Epithelial cell of esophagus (primary cell): Measurements from ENCODE around the gene MIEF2.

Experiments used
- DNase-seq: peaks from one replicate; pipeline ENCODE4 v3.0.0; 2010; ENCODE audit warnings: low read depth
- H3K4me3 ChIP-seq: 2 replicates; pipeline ENCODE4 v1.5.1; 2011; ENCODE audit warnings: mild to moderate bottlenecking, low read length, control low read depth
- TF ChIP-seq, protein P1 (sequence below): IDR thresholded peaks from 2 replicates; pipeline ENCODE4 v1.5.1; 2011; ENCODE audit warnings: low read depth, mild to moderate bottlenecking, low read length, control low read depth, inconsistent platforms; ENCODE audit not compliant: insufficient read depth; ENCODE audit errors: missing control alignments

MIEF2 gene

DNA sequence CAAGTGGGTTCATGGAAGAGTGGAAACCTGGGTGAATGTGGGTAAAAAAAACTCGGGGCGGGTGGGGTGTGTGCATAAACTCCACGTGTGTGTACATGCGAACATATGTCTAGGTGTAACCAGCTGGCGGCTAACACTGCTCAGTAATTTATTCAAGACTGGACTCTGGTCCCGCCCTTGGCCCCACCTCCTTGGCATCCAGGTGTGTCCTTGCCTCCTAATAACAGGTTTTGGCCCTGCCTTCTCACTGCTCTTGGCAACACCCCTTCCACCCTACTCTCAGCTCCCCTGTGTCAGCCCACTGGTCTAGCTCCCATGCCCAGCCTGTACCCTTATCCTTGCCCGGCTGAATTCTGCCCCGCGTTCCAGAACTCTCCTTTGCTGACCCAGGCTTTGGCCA, 10.2 kb upstream of the MIEF2 start:
- no peak overlapping the region for H3K4me3 ChIP-seq
- peak; percentile 82 for DNase-seq
- TF ChIP-seq, protein P1, sequence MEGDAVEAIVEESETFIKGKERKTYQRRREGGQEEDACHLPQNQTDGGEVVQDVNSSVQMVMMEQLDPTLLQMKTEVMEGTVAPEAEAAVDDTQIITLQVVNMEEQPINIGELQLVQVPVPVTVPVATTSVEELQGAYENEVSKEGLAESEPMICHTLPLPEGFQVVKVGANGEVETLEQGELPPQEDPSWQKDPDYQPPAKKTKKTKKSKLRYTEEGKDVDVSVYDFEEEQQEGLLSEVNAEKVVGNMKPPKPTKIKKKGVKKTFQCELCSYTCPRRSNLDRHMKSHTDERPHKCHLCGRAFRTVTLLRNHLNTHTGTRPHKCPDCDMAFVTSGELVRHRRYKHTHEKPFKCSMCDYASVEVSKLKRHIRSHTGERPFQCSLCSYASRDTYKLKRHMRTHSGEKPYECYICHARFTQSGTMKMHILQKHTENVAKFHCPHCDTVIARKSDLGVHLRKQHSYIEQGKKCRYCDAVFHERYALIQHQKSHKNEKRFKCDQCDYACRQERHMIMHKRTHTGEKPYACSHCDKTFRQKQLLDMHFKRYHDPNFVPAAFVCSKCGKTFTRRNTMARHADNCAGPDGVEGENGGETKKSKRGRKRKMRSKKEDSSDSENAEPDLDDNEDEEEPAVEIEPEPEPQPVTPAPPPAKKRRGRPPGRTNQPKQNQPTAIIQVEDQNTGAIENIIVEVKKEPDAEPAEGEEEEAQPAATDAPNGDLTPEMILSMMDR: no peak

DNA sequence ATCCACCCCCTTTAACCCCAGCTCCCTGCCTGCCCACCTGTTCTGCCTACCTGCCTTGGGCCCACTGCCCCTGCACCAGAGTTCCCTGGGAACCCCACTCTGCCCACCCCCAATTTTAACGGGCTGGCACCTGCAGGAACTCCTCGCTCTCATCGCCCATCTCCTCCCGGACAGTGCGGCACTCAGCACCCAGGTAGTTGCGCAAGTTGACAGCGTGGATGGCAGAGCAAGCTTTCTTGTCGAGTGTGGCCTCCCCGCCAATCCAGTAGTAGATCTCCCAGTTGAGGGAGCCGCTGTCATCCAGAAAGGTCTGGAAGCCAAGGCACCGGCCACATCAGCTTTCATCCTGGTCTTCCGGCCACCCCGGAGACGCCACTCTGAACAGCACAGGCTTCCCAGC, 9.8 kb upstream of the MIEF2 start:
- no peak overlapping the region for H3K4me3 ChIP-seq
- DNase-seq: no peak
- TF ChIP-seq, protein P1: no peak

DNA sequence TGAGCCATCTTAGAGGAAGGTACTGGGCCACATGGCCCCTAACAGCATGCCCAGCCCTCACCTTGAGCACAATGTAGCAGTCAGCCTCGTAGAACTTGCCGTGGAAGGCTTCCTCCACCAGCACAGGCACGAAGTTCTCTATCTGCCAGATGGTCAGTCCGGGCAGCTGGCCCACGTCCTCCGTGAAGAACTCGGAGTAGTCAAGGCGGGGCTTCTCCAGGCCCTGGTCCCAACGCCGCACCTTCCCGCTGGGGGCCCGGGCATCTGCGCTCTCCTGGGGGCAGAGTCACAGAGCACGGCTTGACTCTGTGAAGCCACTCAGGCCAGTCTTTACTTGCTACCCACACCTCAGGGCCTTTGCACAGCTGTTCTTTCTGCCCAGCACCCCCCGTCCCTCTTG, 9.3 kb upstream of the MIEF2 start:
- H3K4me3 ChIP-seq: no peak overlapping the region
- TF ChIP-seq, protein P1: no peak
- no peak for DNase-seq

DNA sequence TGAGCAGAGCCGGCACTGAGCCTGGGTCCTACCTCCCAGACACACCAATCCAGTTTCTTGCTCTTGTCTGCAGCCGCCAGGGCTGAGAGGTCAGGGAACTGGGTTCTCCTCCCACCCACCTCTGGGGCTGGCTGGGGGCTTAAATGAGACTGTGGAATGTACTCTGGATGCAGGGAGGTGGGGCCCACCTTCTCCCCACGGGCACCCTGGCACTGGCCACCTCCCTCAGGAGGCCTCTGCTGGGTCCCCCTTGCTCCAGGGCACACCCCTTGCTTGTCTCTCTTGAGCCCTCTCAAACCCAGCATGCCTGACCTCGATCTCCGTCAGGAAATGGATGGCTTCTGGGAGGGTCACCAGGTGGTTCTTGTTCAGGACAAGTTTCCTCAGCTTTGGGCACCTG, 8.3 kb upstream of the MIEF2 start:
- TF ChIP-seq, protein P1: no peak
- no peak for DNase-seq
- no peak overlapping the region for H3K4me3 ChIP-seq

DNA sequence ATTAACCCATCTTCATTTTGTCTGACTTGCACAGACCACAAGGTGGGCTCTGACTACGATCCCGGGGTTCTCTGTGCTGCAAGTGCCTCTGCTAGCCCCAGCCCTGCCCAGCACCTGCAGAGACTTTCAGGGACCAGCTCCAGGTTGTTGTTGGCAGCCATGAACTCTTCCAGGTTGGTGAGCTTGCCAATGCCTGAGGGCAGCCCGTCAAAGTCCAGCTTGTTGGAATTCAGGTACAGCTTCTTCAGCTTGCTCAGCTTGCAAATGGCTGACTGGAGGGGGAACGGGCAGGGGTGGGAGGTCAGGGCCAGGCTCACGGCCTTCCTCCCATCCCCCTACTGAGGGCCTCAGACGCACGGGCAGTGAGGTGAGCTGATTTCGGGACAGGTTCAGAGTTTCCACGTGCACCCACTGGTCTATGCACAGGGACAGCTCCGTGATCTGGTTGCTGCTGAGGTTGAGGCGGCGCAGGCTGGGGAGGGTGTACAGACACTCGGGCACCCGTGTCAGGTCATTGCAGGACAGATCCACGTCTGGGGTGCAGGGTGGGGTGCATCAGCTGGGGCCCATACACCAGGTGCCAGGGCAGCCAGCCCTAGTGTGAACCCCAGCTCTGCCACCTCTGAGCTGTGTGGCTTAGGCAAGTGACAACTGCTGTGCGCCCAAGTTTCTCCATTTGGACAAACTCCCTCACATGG, 7.1 kb upstream of the MIEF2 start:
- DNase-seq: no peak
- TF ChIP-seq, protein P1: no peak

DNA sequence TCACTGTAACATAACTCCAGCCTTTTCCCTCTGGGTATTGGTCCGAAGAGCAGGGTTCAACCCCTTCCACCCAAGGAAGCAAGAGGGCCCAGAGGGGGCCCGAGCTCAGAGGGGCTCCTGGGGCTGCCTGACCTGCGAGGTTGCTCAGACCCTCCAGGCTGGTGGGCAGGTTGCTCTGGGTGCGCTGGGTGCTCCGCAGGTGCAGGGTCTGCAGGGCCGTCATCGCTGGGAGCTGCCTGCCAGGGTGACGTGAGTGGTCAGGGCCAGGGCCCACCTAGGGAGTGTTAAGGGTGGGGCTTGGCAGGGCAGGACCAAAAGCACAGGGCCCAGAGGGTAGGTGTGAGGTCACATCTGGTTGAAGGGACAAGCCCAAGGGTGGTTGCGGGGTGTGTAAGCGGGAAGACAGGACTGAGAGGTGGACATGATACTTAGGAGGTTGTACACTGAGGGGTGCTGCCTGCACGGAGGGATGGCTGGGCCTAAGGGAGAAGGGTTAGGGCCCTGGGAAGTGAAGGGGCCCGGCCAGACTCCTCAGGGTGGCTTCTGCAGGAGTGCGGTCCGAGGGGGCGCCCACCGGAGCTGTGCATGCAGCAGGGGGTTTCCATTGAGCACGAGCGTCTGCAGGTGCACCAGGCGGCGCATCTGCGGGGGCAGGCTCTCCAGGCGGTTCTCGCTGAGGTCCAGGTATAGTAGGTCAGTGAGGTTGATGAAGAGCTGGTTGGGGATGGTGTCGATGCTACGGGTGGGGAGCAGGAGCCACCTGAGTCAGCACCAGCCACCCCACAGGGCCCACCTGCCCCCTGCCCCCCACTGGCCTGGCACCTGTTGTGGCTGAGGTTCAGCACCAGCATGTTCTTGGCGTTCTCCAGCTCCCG, 6.3 kb upstream of the MIEF2 start:
- no peak for DNase-seq
- TF ChIP-seq, protein P1: no peak
- H3K4me3 ChIP-seq: no peak overlapping the region

More for the DNA sequence above, 7.1 kb upstream of the MIEF2 start:
- H3K4me3 ChIP-seq: no peak overlapping the region
